HUES6 (cell line): Measurements from ENCODE around the gene PCNX2.

Experiments
- H3K27ac ChIP-seq: 2 replicates; pipeline ENCODE4 v1.7.0; 2013; ENCODE audit warnings: low read depth, mild to moderate bottlenecking, low read length, inconsistent platforms
- H3K27me3 ChIP-seq: 2 replicates; pipeline ENCODE4 v1.6.1; 2013; ENCODE audit warnings: low read length; ENCODE audit not compliant: control insufficient read depth, insufficient read depth
- H3K36me3 ChIP-seq: 2 replicates; pipeline ENCODE4 v1.6.1; 2013; ENCODE audit warnings: low read length; ENCODE audit not compliant: control insufficient read depth, insufficient read depth
- H3K4me1 ChIP-seq: 2 replicates; pipeline ENCODE4 v1.6.1; 2013; ENCODE audit warnings: low read length; ENCODE audit not compliant: control insufficient read depth, insufficient read depth
- H3K4me3 ChIP-seq: 2 replicates; pipeline ENCODE4 v1.5.1; 2013; ENCODE audit warnings: low read depth, low read length
- H3K9ac ChIP-seq: one replicate; pipeline ENCODE4 v1.6.1; 2013; ENCODE audit warnings: mild to moderate bottlenecking, low read length
- H3K9me3 ChIP-seq: 2 replicates; pipeline ENCODE4 v1.6.1; 2013; ENCODE audit warnings: low read depth, low read length; ENCODE audit not compliant: control insufficient read depth, insufficient read depth

PCNX2 gene

GRCh38 chr1:233241759-233242158 lies 53.8 kb downstream of the PCNX2 start:
- peaks cover 47% of the 10 kb centered on the region for H3K36me3 ChIP-seq
- H3K4me1 ChIP-seq: no peaks in the 10 kb centered on the region
- no peaks in the 10 kb centered on the region for H3K27me3 ChIP-seq
- no peak overlapping the region for H3K27ac ChIP-seq
- H3K9me3 ChIP-seq: no peaks in the 10 kb centered on the region
- H3K4me3 ChIP-seq: no peak overlapping the region
- H3K9ac ChIP-seq: no peak overlapping the region

GRCh38 chr1:233240829-233241682 lies 54.5 kb downstream of the PCNX2 start:
- Histone ChIP-seq H3K4me3 (no peak overlapping the region), H3K27ac (no peak overlapping the region; the same call in 1 of the 2 replicates), H3K27me3 (no peaks in the 10 kb centered on the region), H3K36me3 (peaks cover 47% of the 10 kb centered on the region), H3K4me1 (no peaks in the 10 kb centered on the region), H3K9me3 (no peaks in the 10 kb centered on the region), H3K9ac (no peak overlapping the region)

- Histone ChIP-seq H3K9ac (no peak overlapping the region), H3K27ac (no peak overlapping the region), H3K4me3 (no peak overlapping the region), H3K9me3 (no peaks in the 10 kb centered on the region), H3K36me3 (peaks cover 51% of the 10 kb centered on the region), H3K4me1 (peaks cover 1% of the 10 kb centered on the region; the same call in 1 of the 2 replicates), H3K27me3 (no peaks in the 10 kb centered on the region)
Observed at GRCh38 chr1:233240371-233240770, 55.2 kb downstream of the PCNX2 start.

- H3K36me3 ChIP-seq: peaks cover 55% of the 10 kb centered on the region
Observed at GRCh38 chr1:233238884-233239431, 56.6 kb downstream of the PCNX2 start.

GRCh38 chr1:233237647-233238046 lies 57.9 kb downstream of the PCNX2 start:
- Histone ChIP-seq H3K9me3 (no peaks in the 10 kb centered on the region), H3K27ac (no peak overlapping the region), H3K4me1 (peaks cover 9% of the 10 kb centered on the region; the same call in 1 of the 2 replicates), H3K4me3 (no peak overlapping the region), H3K9ac (no peak overlapping the region), H3K36me3 (peaks cover 62% of the 10 kb centered on the region), H3K27me3 (no peaks in the 10 kb centered on the region)

More at GRCh38 chr1:233238884-233239431, 56.6 kb downstream of the PCNX2 start:
- no peak overlapping the region for H3K4me3 ChIP-seq
- no peaks in the 10 kb centered on the region for H3K9me3 ChIP-seq
- no peaks in the 10 kb centered on the region for H3K27me3 ChIP-seq
- H3K27ac ChIP-seq: no peak overlapping the region
- peaks cover 9% of the 10 kb centered on the region; the same call in 1 of the 2 replicates for H3K4me1 ChIP-seq
- H3K9ac ChIP-seq: no peak overlapping the region

GRCh38 chr1:233233508-233234040 lies 62.0 kb downstream of the PCNX2 start:
- no peak overlapping the region for H3K4me3 ChIP-seq
- no peaks in the 10 kb centered on the region for H3K27me3 ChIP-seq
- peaks cover 9% of the 10 kb centered on the region for H3K4me1 ChIP-seq
- peaks cover 64% of the 10 kb centered on the region for H3K36me3 ChIP-seq
- no peak overlapping the region for H3K9ac ChIP-seq
- no peak overlapping the region for H3K27ac ChIP-seq
- H3K9me3 ChIP-seq: no peaks in the 10 kb centered on the region

GRCh38 chr1:233230011-233230410 lies 65.5 kb downstream of the PCNX2 start:
- Histone ChIP-seq H3K4me3 (no peak overlapping the region), H3K4me1 (peaks cover 5% of the 10 kb centered on the region), H3K27ac (no peak overlapping the region), H3K9ac (no peak overlapping the region), H3K9me3 (no peaks in the 10 kb centered on the region), H3K27me3 (no peaks in the 10 kb centered on the region), H3K36me3 (peaks cover 55% of the 10 kb centered on the region)

- no peak overlapping the region for H3K9ac ChIP-seq
- H3K4me1 ChIP-seq: no peaks in the 10 kb centered on the region; the same call in 1 of the 2 replicates
- no peak overlapping the region for H3K4me3 ChIP-seq
- no peaks in the 10 kb centered on the region for H3K27me3 ChIP-seq
- H3K27ac ChIP-seq: no peak overlapping the region
- no peaks in the 10 kb centered on the region for H3K9me3 ChIP-seq
- H3K36me3 ChIP-seq: peaks cover 55% of the 10 kb centered on the region
Observed at GRCh38 chr1:233229288-233229687, 66.2 kb downstream of the PCNX2 start.

- no peak overlapping the region for H3K9ac ChIP-seq
- H3K27ac ChIP-seq: no peak overlapping the region
- H3K4me3 ChIP-seq: no peak overlapping the region
- no peaks in the 10 kb centered on the region; the same call in 1 of the 2 replicates for H3K4me1 ChIP-seq
- H3K36me3 ChIP-seq: peaks cover 57% of the 10 kb centered on the region
- H3K9me3 ChIP-seq: no peaks in the 10 kb centered on the region
- no peaks in the 10 kb centered on the region for H3K27me3 ChIP-seq
Observed at GRCh38 chr1:233227930-233228465, 67.5 kb downstream of the PCNX2 start.

GRCh38 chr1:233224311-233224710 lies 71.2 kb downstream of the PCNX2 start:
- Histone ChIP-seq H3K27me3 (no peaks in the 10 kb centered on the region), H3K4me1 (no peaks in the 10 kb centered on the region; the same call in 1 of the 2 replicates), H3K9ac (no peak overlapping the region), H3K36me3 (peaks cover 72% of the 10 kb centered on the region), H3K4me3 (no peak overlapping the region), H3K9me3 (peaks cover 8% of the 10 kb centered on the region), H3K27ac (no peak overlapping the region)

- Histone ChIP-seq H3K27ac (no peak overlapping the region), H3K9me3 (peaks cover 8% of the 10 kb centered on the region), H3K27me3 (no peaks in the 10 kb centered on the region), H3K4me3 (no peak overlapping the region), H3K36me3 (peaks cover 64% of the 10 kb centered on the region), H3K4me1 (no peaks in the 10 kb centered on the region), H3K9ac (no peak overlapping the region)
Observed at GRCh38 chr1:233217832-233218231, 77.7 kb downstream of the PCNX2 start.
